ENCODE results near the gene HAUS7. TPM values are rescaled to one million over a fixed set of nuclear protein-coding genes. Genes with fewer than 3 reads are reported as not detected.
"Not testable (repeated sequence)": the region's sequence is repeated elsewhere in the genome, so short reads cannot be mapped to it uniquely, and the experiment has no call there.

The HAUS7 gene
- total RNA-seq, 4 donors from 2014 or later: 5.1 to 34.4 (median 27.1) TPM

GRCh38 chrX:153407736-153408135 lies 62.6 kb downstream of the HAUS7 start:
- Histone ChIP-seq H3K4me1 (no peaks in the 10 kb centered on the region), H3K4me3 (no peak overlapping the region), H3K27ac (no peak overlapping the region), H3K9me3 (no peaks in the 10 kb centered on the region), H3K36me3 (no peaks in the 10 kb centered on the region), H3K27me3 (no peaks in the 10 kb centered on the region)
- TF ChIP-seq POLR2A (IDR thresholded peaks at IDR 0.05) (no peak), CTCF (IDR thresholded peaks at IDR 0.05) (no peak)
- DNase-seq: no peak
- intact Hi-C loops (cut with DNase I; ENCODE audit: low total_unique reads): no loop called here

GRCh38 chrX:153406903-153407302 lies 63.5 kb downstream of the HAUS7 start:
- intact Hi-C loops (cut with DNase I; ENCODE audit: low total_unique reads): no loop called here
- no peak overlapping the region for H3K4me3 ChIP-seq
- no peaks in the 10 kb centered on the region for H3K36me3 ChIP-seq
- H3K9me3 ChIP-seq: no peaks in the 10 kb centered on the region
- no peaks in the 10 kb centered on the region for H3K4me1 ChIP-seq
- H3K27me3 ChIP-seq: no peaks in the 10 kb centered on the region
- TF ChIP-seq CTCF (IDR thresholded peaks at IDR 0.05): no peak
- no peak for TF ChIP-seq POLR2A (IDR thresholded peaks at IDR 0.05)
- no peak for DNase-seq
- no peak overlapping the region for H3K27ac ChIP-seq

GRCh38 chrX:153406011-153406410 lies 64.4 kb downstream of the HAUS7 start:
- DNase-seq: no peak
- Histone ChIP-seq H3K27ac (no peak overlapping the region), H3K36me3 (no peaks in the 10 kb centered on the region), H3K4me1 (no peaks in the 10 kb centered on the region), H3K9me3 (no peaks in the 10 kb centered on the region), H3K27me3 (no peaks in the 10 kb centered on the region), H3K4me3 (no peak overlapping the region)
- intact Hi-C loops (cut with DNase I; ENCODE audit: low total_unique reads): no loop called here
- TF ChIP-seq CTCF (IDR thresholded peaks at IDR 0.05): no peak
- TF ChIP-seq POLR2A (IDR thresholded peaks at IDR 0.05): no peak

GRCh38 chrX:153405426-153405825 lies 65.0 kb downstream of the HAUS7 start:
- H3K9me3 ChIP-seq: no peaks in the 10 kb centered on the region
- no peaks in the 10 kb centered on the region for H3K36me3 ChIP-seq
- TF ChIP-seq POLR2A (IDR thresholded peaks at IDR 0.05) (no peak), CTCF (IDR thresholded peaks at IDR 0.05) (no peak)
- H3K4me3 ChIP-seq: no peak overlapping the region
- DNase-seq: no peak
- H3K27ac ChIP-seq: no peak overlapping the region
- intact Hi-C loops (cut with DNase I; ENCODE audit: low total_unique reads): no loop called here
- H3K27me3 ChIP-seq: no peaks in the 10 kb centered on the region
- no peaks in the 10 kb centered on the region for H3K4me1 ChIP-seq

GRCh38 chrX:153404333-153404732 lies 66.0 kb downstream of the HAUS7 start:
- H3K36me3 ChIP-seq; H3K27ac ChIP-seq; H3K9me3 ChIP-seq; DNase-seq; intact Hi-C loops (cut with DNase I; ENCODE audit: low total_unique reads); H3K4me1 ChIP-seq; H3K27me3 ChIP-seq; H3K4me3 ChIP-seq: not testable (repeated sequence)

- H3K9me3 ChIP-seq: no peaks in the 10 kb centered on the region
These were observed 69.1 kb downstream of the HAUS7 start, which contains the start of gene PNMA6E for GRCh38 chrX:153401133-153401764. TSS of gene PNMA6E (minus strand) at chrX:153401350. CDS start at chrX:153398849, 2,501 bp downstream.

More at GRCh38 chrX:153401133-153401764, 69.1 kb downstream of the HAUS7 start, which contains the start of gene PNMA6E:
- H3K36me3 ChIP-seq: no peaks in the 10 kb centered on the region
- H3K4me3 ChIP-seq: no peak within 1 kb of the TSS
- H3K27ac ChIP-seq: no peak within 1 kb of the TSS
- no peak for DNase-seq
- no peak for TF ChIP-seq CTCF (IDR thresholded peaks at IDR 0.05)
- TF ChIP-seq POLR2A (IDR thresholded peaks at IDR 0.05): no peak
- H3K4me1 ChIP-seq: no peaks in the 10 kb centered on the region
- no peaks in the 10 kb centered on the region for H3K27me3 ChIP-seq
- intact Hi-C loops (cut with DNase I; ENCODE audit: low total_unique reads): no loop called here

Data from uterus (tissue), 4 donors.